HS-5 (cell line): ENCODE results near the gene FOXO6.

Source experiments
- DNase-seq: peaks from one replicate; pipeline ENCODE4 v3.0.0-alpha.2; 2012; ENCODE audit warnings: low read depth

Gene FOXO6

GRCh38 chr1:41385398-41386195 lies 24.4 kb downstream of the FOXO6 start:
- no peak for DNase-seq

GRCh38 chr1:41386196-41386663 lies 25.0 kb downstream of the FOXO6 start:
- DNase-seq, result no peak

- DNase-seq, result no peak
These were observed 26.4 kb downstream of the FOXO6 start for GRCh38 chr1:41387667-41388091.

- DNase-seq, result no peak
These were observed 27.3 kb downstream of the FOXO6 start for GRCh38 chr1:41388510-41388909.

- no peak for DNase-seq
These were observed 27.8 kb downstream of the FOXO6 start for GRCh38 chr1:41389009-41389408.

- no peak for DNase-seq
These were observed 28.9 kb downstream of the FOXO6 start for GRCh38 chr1:41390166-41390565.

GRCh38 chr1:41390573-41390972 lies 29.3 kb downstream of the FOXO6 start:
- no peak for DNase-seq

- no peak for DNase-seq
These were observed 30.7 kb downstream of the FOXO6 start for GRCh38 chr1:41391834-41392527.

GRCh38 chr1:41392528-41392924 lies 31.3 kb downstream of the FOXO6 start:
- DNase-seq, result no peak

- DNase-seq, result no peak
These were observed 32.6 kb downstream of the FOXO6 start for GRCh38 chr1:41393716-41394368.

GRCh38 chr1:41394369-41394744 lies 33.1 kb downstream of the FOXO6 start:
- DNase-seq, result no peak

- DNase-seq, result no peak
These were observed 34.0 kb downstream of the FOXO6 start for GRCh38 chr1:41394959-41395956.

GRCh38 chr1:41396084-41396483 lies 34.9 kb downstream of the FOXO6 start:
- DNase-seq, result no peak

GRCh38 chr1:41397020-41397419 lies 35.8 kb downstream of the FOXO6 start:
- no peak for DNase-seq

- DNase-seq, result no peak
These were observed 36.6 kb downstream of the FOXO6 start for GRCh38 chr1:41397753-41398330.

- DNase-seq, result no peak
These were observed 38.0 kb downstream of the FOXO6 start for GRCh38 chr1:41399145-41399795.

GRCh38 chr1:41400225-41400624 lies 39.0 kb downstream of the FOXO6 start:
- no peak for DNase-seq

- no peak for DNase-seq
These were observed 40.7 kb downstream of the FOXO6 start for GRCh38 chr1:41401899-41402298.

- DNase-seq, result no peak
These were observed 43.1 kb downstream of the FOXO6 start for GRCh38 chr1:41404308-41404761.

GRCh38 chr1:41407664-41408252 lies 46.5 kb downstream of the FOXO6 start:
- no peak for DNase-seq
